Subcutaneous abdominal adipose tissue (tissue), 5 donors: ENCODE results near the gene PKD1.

Experiments used
- H3K27ac ChIP-seq: one replicate; pipeline ENCODE4 v1.7.0; 2013; ENCODE audit warnings: low read depth, mild to moderate bottlenecking, inconsistent platforms, low read length, moderate library complexity
- H3K27me3 ChIP-seq, 5 donors: one replicate each; pipeline ENCODE4 v1.7.0; 2013; ENCODE audit warnings: low read length in 5 of 5, inconsistent platforms in 1 of 5; ENCODE audit not compliant: control insufficient read depth in 5 of 5, insufficient read depth in 4 of 5
- H3K36me3 ChIP-seq, 5 donors: one replicate each; pipeline ENCODE4 v1.7.0; 2013; ENCODE audit warnings: low read length in 5 of 5; ENCODE audit not compliant: control insufficient read depth in 5 of 5, insufficient read depth in 5 of 5
- H3K4me1 ChIP-seq, 5 donors: one replicate each; pipeline ENCODE4 v1.7.0; 2013; ENCODE audit warnings: low read length in 5 of 5, mild to moderate bottlenecking in 3 of 5, moderate library complexity in 1 of 5; ENCODE audit not compliant: control insufficient read depth in 5 of 5, insufficient read depth in 5 of 5
- H3K4me3 ChIP-seq, 5 donors: one replicate each; pipeline ENCODE4 v1.7.0; 2013; ENCODE audit warnings: low read length in 5 of 5, low read depth in 1 of 5
- H3K9ac ChIP-seq, 5 donors: one replicate each; pipeline ENCODE4 v1.7.0; 2013; ENCODE audit warnings: low read length in 5 of 5, mild to moderate bottlenecking in 4 of 5, moderate library complexity in 3 of 5
- H3K9me3 ChIP-seq, 5 donors: one replicate each; pipeline ENCODE4 v1.7.0; 2013; ENCODE audit warnings: low read length in 5 of 5; ENCODE audit not compliant: control insufficient read depth in 5 of 5
- donor health status: healthy.
- donor health status: healthy.
- donor health status: healthy.
- donor health status: healthy.
- donor health status: healthy.

Gene PKD1

DNA sequence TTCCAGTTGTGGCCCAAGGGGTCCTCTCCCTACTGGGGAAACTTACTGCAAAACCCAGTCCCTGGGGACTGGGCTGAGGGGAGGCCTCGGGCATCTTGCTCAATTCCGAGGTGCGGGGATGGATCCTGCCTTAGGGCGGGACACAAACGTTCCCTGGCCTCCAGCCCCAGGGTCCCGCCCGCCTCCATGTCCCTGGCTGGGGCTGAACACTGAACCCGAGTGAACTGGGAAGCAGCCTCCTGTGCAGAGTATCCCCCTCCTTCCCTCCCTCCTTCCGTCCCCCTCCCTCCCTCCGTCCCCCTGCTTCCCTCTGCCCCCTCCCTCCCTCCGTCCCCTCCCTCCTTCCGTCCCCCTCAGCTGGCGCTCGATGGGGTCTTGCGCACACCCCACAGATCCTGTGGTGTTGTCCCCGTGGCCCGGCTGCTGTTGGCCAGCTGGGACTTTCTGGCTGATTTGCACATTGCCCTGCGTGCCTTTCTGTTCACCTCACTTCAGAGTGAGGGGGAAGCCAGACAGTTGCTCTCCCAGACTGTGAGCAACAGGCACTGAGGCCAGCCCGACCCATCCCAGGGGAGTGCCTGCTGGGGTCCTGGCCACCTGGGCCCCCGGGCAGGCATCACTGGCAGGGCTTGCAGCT is 25.3 kb upstream of the PKD1 start:
- peaks cover 3 to 58% (median 52%) of the 10 kb centered on the region in 5 donors for H3K4me1 ChIP-seq
- H3K27ac ChIP-seq: no peak overlapping the region
- peak overlapping the region in 1 of 5 donors; percentile 42 for H3K9ac ChIP-seq

DNA sequence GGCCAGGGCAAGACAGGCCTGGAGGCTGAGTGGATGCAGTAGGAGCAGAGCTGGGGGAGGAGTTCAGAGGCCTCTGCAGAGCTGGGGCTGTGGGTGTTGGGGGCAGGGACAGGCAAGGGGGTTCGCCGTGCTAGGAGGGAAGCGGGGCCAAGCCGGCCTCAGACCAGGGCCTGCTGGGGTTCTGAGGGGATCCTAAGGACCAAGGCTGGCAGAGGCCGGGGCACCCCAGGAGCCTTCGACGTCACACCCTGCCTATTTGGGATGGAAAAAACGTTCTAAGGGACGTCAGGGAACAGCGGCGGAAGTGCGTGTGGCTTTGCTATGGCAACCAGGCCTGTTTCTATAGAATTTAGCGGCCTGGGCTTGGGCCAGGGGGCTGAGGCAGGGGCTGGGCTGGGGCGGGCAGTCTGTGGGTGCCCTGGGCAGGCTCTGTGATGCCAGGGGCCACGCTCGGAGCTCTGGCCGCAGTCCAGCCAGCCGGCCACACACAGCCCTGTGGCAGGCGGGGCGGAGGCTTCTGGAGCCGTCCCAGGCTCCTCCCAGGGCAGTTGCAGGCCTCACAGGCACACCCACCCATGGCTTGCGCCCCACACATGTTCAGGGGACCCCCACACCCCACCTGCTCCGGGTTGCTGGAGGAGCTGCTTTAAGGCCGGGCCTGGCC is 23.6 kb upstream of the PKD1 start:
- Histone ChIP-seq H3K27me3 (no peaks in the 10 kb centered on the region), H3K36me3 (peaks cover 0 to 2% (median 0%) of the 10 kb centered on the region in 5 donors), H3K4me1 (peaks cover 3 to 68% (median 61%) of the 10 kb centered on the region in 5 donors), H3K9me3 (no peaks in the 10 kb centered on the region), H3K9ac (peak overlapping the region in 4 of 5 donors; percentile 15 to 62 (median 32)), H3K27ac (peak overlapping the region; percentile 37), H3K4me3 (peak overlapping the region in 4 of 5 donors; percentile 18 to 40 (median 36))

More for the DNA sequence above, 25.3 kb upstream of the PKD1 start:
- peaks cover 0 to 8% (median 6%) of the 10 kb centered on the region in 5 donors for H3K36me3 ChIP-seq
- H3K4me3 ChIP-seq: peak overlapping the region in 1 of 5 donors; percentile 29
- H3K9me3 ChIP-seq: no peaks in the 10 kb centered on the region
- no peaks in the 10 kb centered on the region for H3K27me3 ChIP-seq

DNA sequence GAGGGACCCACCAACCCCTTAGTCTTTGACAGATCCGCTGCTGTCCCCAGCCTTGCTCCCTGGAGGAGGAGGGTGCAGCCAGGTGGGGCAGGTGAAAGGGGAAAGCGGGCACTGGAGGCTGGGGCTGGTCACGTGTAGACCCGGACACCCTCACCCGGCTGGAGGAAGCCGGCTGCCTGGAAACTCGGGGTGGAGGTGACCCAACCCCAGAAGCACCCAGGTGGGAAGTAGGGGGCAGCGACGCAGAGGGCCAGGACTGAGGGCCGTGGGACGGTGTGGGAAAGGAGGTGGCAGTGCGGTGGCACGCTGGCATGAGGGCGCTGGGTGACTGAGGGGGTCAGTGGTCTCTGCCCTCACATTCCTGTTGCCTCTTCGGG is 22.6 kb upstream of the PKD1 start:
- Histone ChIP-seq H3K27ac (peak overlapping the region; percentile 37), H3K9me3 (no peaks in the 10 kb centered on the region), H3K4me1 (peaks cover 8 to 79% (median 71%) of the 10 kb centered on the region in 5 donors), H3K36me3 (no peaks in the 10 kb centered on the region), H3K4me3 (no peak overlapping the region), H3K9ac (peak overlapping the region in 1 of 5 donors; percentile 31), H3K27me3 (no peaks in the 10 kb centered on the region)

DNA sequence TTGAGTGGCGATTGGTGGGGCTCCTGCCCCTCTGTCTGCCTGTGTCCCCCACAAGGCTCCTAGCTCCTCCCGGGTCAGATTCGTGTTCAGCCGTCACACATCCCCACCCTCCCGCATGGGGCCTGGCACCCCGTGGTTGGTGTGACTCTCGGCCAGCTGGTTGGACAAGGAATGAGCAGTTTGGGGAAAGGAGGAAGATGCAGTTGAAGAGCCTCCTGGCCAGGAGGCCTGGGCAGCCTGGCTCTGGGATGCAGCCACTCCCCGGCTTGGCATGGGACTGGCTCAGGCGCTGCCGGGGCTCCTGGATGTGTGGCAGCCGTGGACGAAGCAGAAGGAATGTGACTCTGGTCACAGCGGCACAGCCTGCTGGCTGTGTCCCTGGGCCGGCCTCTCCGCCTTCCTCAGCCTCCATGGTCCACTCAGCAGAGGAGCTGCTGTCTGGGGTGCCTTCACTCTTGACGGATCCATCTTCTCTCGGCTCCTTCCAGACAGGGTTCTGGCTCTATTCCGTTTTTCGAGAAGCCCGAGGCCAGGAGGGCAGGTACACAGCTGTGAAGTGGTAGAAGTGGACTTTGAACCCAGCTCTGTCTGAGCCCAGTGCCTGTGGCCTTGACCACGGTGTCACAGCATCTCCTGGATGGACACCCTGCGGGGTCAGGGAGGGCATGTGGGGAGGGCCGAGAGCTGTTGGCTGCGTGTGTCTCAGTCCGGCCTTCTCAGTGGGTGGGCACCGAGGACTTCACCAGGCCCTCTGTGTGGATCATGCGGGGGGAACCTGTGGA is 22.0 kb upstream of the PKD1 start:
- no peak overlapping the region for H3K4me3 ChIP-seq
- H3K4me1 ChIP-seq: peaks cover 8 to 85% (median 77%) of the 10 kb centered on the region in 5 donors
- H3K9me3 ChIP-seq: no peaks in the 10 kb centered on the region
- H3K9ac ChIP-seq: peak overlapping the region in 3 of 5 donors; percentile 31 to 48 (median 41)
- no peaks in the 10 kb centered on the region for H3K27me3 ChIP-seq
- no peak overlapping the region for H3K27ac ChIP-seq
- no peaks in the 10 kb centered on the region for H3K36me3 ChIP-seq

DNA sequence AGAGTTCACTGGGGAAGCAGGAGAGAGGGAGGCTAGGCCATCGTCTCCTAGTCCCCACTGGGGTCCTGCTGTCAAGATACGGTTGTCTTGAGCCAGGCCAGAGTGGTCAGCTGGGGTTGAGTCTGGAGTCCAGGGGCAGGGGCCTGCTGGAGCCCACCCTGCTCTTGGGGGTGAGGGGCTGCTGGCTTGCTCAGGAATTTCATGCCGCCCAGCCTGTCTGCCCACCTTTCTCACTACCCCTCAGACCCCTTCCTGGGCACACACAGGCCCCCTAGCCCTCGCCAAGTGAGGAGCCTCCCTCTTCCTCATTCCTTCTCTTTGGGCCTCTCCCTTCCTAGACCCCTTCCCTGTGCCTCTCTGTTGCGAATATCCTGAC is 21.1 kb upstream of the PKD1 start:
- H3K27ac ChIP-seq: no peak overlapping the region
- peak overlapping the region in 3 of 5 donors; percentile 17 to 84 (median 51) for H3K9ac ChIP-seq

DNA sequence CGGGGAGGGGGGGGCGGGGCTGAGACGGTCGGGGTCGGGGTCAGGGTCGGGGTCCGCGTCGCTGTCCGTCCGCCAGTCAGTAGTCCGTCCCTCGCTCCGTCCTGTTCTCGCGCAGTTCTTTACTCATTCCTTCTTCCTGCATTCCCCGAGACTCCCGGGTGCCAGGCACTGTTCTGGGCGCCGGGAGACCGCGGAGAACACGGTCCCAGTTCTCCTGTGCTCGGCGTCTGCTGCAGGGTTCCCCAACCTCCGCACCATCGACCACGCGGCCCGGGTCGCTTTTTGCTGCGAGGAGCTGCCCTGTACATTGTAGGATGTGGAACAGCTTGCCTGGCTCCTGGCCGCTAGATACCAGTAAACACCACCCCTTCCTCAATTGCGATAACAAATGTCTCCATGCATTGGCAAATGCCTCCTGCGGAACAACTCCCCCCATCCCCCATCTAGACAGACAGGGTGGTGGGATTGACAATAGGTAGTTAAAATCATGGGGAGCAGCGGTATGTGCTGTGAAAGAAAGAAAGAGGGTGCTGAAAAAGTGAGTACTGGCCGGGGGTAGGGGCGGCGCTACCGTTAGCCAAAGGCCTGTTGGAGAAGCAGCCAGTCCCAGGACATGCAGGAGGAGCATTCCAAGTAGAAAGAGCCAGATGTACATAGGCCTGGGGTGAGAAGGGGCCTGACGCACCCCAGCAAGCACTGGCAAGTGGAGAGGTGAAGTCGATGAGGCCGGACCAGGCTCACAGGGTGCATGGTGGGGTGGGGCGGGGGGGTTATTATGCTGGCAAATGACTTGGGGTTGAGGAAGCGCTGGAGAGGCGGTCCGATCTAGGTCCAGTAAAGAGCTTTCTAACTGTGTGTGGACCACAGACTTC is 20.5 kb upstream of the PKD1 start:
- H3K4me1 ChIP-seq: peaks cover 10 to 91% (median 82%) of the 10 kb centered on the region in 5 donors
- peak overlapping the region in 4 of 5 donors; percentile 75 to 89 (median 82) for H3K9ac ChIP-seq

More for the DNA sequence above, 21.1 kb upstream of the PKD1 start:
- Histone ChIP-seq H3K36me3 (peaks cover 0 to 4% (median under 1%) of the 10 kb centered on the region in 5 donors), H3K4me3 (peak overlapping the region; percentile 75 to 86 (median 81)), H3K27me3 (no peaks in the 10 kb centered on the region), H3K9me3 (no peaks in the 10 kb centered on the region), H3K4me1 (peaks cover 8 to 91% (median 83%) of the 10 kb centered on the region in 5 donors)

DNA sequence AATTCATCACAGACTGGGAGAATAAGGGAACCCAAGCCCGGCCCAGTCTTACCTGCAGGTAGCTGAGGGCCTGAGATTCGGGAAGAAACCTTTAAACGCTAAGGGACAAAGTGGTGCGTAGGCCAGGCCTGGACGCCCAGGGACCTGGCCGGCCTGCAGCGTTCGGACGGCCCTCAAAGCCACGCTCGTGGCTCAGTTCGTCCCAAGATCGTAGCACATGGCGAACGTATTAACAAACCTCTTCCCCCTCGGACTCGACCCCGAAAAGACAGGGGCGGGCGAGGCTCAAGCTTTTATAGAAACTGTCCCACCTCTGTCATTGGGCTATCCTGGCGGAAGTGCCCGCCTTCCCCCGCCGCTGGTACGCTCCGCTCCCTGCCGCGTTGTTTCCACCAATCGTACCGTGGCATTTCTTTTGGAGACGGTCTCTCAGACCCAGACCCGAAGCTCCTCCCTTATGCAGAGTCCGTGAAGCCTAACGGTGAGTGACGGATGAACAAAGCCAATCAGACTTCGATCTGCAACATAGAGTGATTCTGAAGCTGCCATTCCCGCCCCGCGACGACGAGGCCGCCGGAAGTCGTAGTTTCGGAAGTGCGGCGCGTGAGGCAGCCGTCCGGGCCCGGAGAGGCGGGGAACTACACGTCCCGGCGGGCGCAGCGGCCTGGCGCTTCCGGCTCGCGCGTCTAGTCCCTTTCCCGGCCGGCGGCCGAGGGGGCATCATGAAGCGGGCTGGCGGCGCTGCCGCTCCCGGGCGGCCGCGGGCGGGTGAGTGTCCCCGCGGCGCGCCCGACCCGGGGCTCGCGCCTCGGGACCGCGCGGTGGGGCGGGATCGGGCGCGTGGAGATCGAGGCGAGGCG is 19.6 kb upstream of the PKD1 start, which contains the start of gene TRAF7:
Gene TRAF7, plus strand, starts transcription at position 692 of the 860 bp plus-strand sequence. CDS start 8,139 bp downstream, outside the sequence.
- Histone ChIP-seq H3K27ac (peak within 1 kb of the TSS; percentile 83), H3K9me3 (no peaks in the 10 kb centered on the region), H3K9ac (peak within 1 kb of the TSS; percentile 75 to 94 (median 91)), H3K4me1 (peaks cover 10 to 93% (median 84%) of the 10 kb centered on the region in 5 donors), H3K36me3 (peaks cover 0 to 13% (median 5%) of the 10 kb centered on the region in 5 donors), H3K4me3 (peak within 1 kb of the TSS; percentile 81 to 96 (median 92)), H3K27me3 (no peaks in the 10 kb centered on the region)

More for the DNA sequence above, 20.5 kb upstream of the PKD1 start:
- H3K9me3 ChIP-seq: no peaks in the 10 kb centered on the region
- H3K36me3 ChIP-seq: peaks cover 0 to 10% (median 5%) of the 10 kb centered on the region in 5 donors
- no peaks in the 10 kb centered on the region for H3K27me3 ChIP-seq
- peak overlapping the region; percentile 46 for H3K27ac ChIP-seq
- H3K4me3 ChIP-seq: peak overlapping the region; percentile 75 to 86 (median 81)

DNA sequence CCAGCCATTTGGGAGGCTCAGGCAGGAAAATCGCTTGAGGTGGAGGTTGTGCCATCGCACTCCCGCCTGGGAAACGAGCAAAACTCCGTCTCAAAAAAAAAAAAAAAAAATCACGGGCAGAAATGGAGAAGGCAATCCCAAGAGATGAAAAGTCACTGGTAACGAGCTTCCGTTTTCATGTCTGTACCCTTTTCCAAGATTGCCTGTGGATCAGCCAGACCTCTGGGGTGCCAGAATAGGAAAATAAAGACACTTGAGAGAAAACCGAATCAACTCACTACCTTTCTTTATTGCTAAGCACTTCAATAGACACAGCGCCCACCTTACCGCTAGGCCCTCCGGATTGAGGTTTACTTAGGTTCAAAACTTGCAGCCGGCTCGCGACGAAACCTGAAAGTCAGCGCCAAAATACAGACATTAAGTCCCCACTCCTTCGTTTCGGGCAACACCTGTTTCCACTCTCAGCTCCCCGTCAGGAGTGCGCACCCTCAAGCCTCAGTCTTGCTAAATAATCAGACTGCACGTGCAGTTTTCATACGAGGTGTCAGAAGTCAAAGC is 18.9 kb upstream of the PKD1 start:
- Histone ChIP-seq H3K4me3 (peak overlapping the region; percentile 67 to 96 (median 92)), H3K27ac (peak overlapping the region; percentile 83), H3K9me3 (no peaks in the 10 kb centered on the region), H3K36me3 (peaks cover 0 to 13% (median 5%) of the 10 kb centered on the region in 5 donors), H3K27me3 (no peaks in the 10 kb centered on the region), H3K9ac (peak overlapping the region; percentile 75 to 94 (median 91)), H3K4me1 (peaks cover 10 to 93% (median 85%) of the 10 kb centered on the region in 5 donors)
